ENCODE data around the gene TEX13B.

Gene TEX13B

GRCh38 chrX:107985033-107985432, 2.9 kb upstream of the TEX13B start:
- Histone ChIP-seq H3K18ac (ENCODE audit: low read length) (no peak overlapping the region), H3K9ac (ENCODE audit: low read length) (no peak overlapping the region), H2AK5ac (ENCODE audit: low read length) (no peak overlapping the region), H3K4me3 (ENCODE audit: low read depth, low read length) (no peak overlapping the region), H4K8ac (ENCODE audit: low read depth, low read length) (no peak overlapping the region), H3K36me3 (ENCODE audit: control insufficient read depth in 1 of 2, insufficient read depth in 2 of 2, low read length in 2 of 2) (no peaks in the 10 kb centered on the region), H4K91ac (ENCODE audit: low read depth, low read length) (no peak overlapping the region), H3K4me2 (ENCODE audit: low read length) (no peak overlapping the region), H2AFZ (ENCODE audit: insufficient read depth, low read length, poor library complexity) (no peak overlapping the region), H4K12ac (ENCODE audit: low read depth, low read length) (no peak overlapping the region), H2BK12ac (ENCODE audit: low read length) (no peak overlapping the region), H3K79me1 (ENCODE audit: low read length) (no peaks in the 10 kb centered on the region), H3K27ac (ENCODE audit: low read depth, low read length) (no peak overlapping the region), H3K23ac (ENCODE audit: low read length) (no peak overlapping the region), H2BK5ac (ENCODE audit: low read depth, low read length, poor library complexity) (no peak overlapping the region), H3K9me3 (ENCODE audit: insufficient read depth, low read depth, low read length) (no peaks in the 10 kb centered on the region), H3K4me1 (ENCODE audit: control insufficient read depth in 1 of 2, insufficient read depth in 2 of 2, low read length in 2 of 2) (no peaks in the 10 kb centered on the region), H2BK120ac (ENCODE audit: insufficient read depth, low read length, poor library complexity) (no peak overlapping the region), H3K79me2 (ENCODE audit: control insufficient read depth, insufficient read depth, low read length, poor library complexity) (no peaks in the 10 kb centered on the region), H3K14ac (ENCODE audit: low read length) (no peak overlapping the region), H3K4ac (ENCODE audit: low read depth, low read length) (no peak overlapping the region), H3K27me3 (ENCODE audit: insufficient read depth, low read length) (no peaks in the 10 kb centered on the region)
- no peak for DNase-seq
- WGBS (ENCODE audit: extremely low coverage, insufficient coverage, insufficient read length), result no CpG with 5 or more reads among the region's 2 CpGs

- Histone ChIP-seq H3K9me3 (ENCODE audit: insufficient read depth, low read depth, low read length) (no peaks in the 10 kb centered on the region), H2AFZ (ENCODE audit: insufficient read depth, low read length, poor library complexity) (no peak overlapping the region)
Measured at GRCh38 chrX:107979534-107979933, 2.6 kb downstream of the TEX13B start.

GRCh38 chrX:107978707-107979307, 3.4 kb downstream of the TEX13B start:
- H3K4me1 ChIP-seq (ENCODE audit: control insufficient read depth in 1 of 2, insufficient read depth in 2 of 2, low read length in 2 of 2), result no peaks in the 10 kb centered on the region
- no peak overlapping the region for H3K27ac ChIP-seq (ENCODE audit: low read depth, low read length)
- H2BK12ac ChIP-seq (ENCODE audit: low read length), result no peak overlapping the region
- no peak overlapping the region for H4K8ac ChIP-seq (ENCODE audit: low read depth, low read length)
- H3K4ac ChIP-seq (ENCODE audit: low read depth, low read length), result no peak overlapping the region
- no peak overlapping the region for H3K23ac ChIP-seq (ENCODE audit: low read length)
- no peak overlapping the region for H3K4me2 ChIP-seq (ENCODE audit: low read length)
- no peak overlapping the region for H2AK5ac ChIP-seq (ENCODE audit: low read length)
- no peak overlapping the region for H3K9ac ChIP-seq (ENCODE audit: low read length)
- no peak overlapping the region for H4K91ac ChIP-seq (ENCODE audit: low read depth, low read length)
- no peak overlapping the region for H3K14ac ChIP-seq (ENCODE audit: low read length)
- no peak overlapping the region for H4K12ac ChIP-seq (ENCODE audit: low read depth, low read length)
- no peaks in the 10 kb centered on the region for H3K27me3 ChIP-seq (ENCODE audit: insufficient read depth, low read length)
- no peaks in the 10 kb centered on the region for H3K9me3 ChIP-seq (ENCODE audit: insufficient read depth, low read depth, low read length)
- H3K4me3 ChIP-seq (ENCODE audit: low read depth, low read length), result no peak overlapping the region
- H3K36me3 ChIP-seq (ENCODE audit: control insufficient read depth in 1 of 2, insufficient read depth in 2 of 2, low read length in 2 of 2), result no peaks in the 10 kb centered on the region
- no peaks in the 10 kb centered on the region for H3K79me1 ChIP-seq (ENCODE audit: low read length)
- DNase-seq, result peak in 1 of 2 donors; percentile 41
- no peaks in the 10 kb centered on the region for H3K79me2 ChIP-seq (ENCODE audit: control insufficient read depth, insufficient read depth, low read length, poor library complexity)
- no peak overlapping the region for H2AFZ ChIP-seq (ENCODE audit: insufficient read depth, low read length, poor library complexity)
- H2BK5ac ChIP-seq (ENCODE audit: low read depth, low read length, poor library complexity), result no peak overlapping the region
- H2BK120ac ChIP-seq (ENCODE audit: insufficient read depth, low read length, poor library complexity), result no peak overlapping the region
- WGBS (ENCODE audit: extremely low coverage, insufficient coverage, insufficient read length), result no CpG with 5 or more reads among the region's 3 CpGs
- H3K18ac ChIP-seq (ENCODE audit: low read length), result no peak overlapping the region

More at GRCh38 chrX:107979534-107979933, 2.6 kb downstream of the TEX13B start:
- no peak overlapping the region for H4K91ac ChIP-seq (ENCODE audit: low read depth, low read length)
- H3K14ac ChIP-seq (ENCODE audit: low read length), result no peak overlapping the region
- no peak overlapping the region for H3K9ac ChIP-seq (ENCODE audit: low read length)
- H3K79me1 ChIP-seq (ENCODE audit: low read length), result no peaks in the 10 kb centered on the region
- no peaks in the 10 kb centered on the region for H3K27me3 ChIP-seq (ENCODE audit: insufficient read depth, low read length)
- H3K23ac ChIP-seq (ENCODE audit: low read length), result no peak overlapping the region
- H3K27ac ChIP-seq (ENCODE audit: low read depth, low read length), result no peak overlapping the region
- H2BK5ac ChIP-seq (ENCODE audit: low read depth, low read length, poor library complexity), result no peak overlapping the region
- no peak overlapping the region for H4K8ac ChIP-seq (ENCODE audit: low read depth, low read length)
- no peaks in the 10 kb centered on the region for H3K4me1 ChIP-seq (ENCODE audit: control insufficient read depth in 1 of 2, insufficient read depth in 2 of 2, low read length in 2 of 2)
- no peak overlapping the region for H3K4ac ChIP-seq (ENCODE audit: low read depth, low read length)
- no peaks in the 10 kb centered on the region for H3K79me2 ChIP-seq (ENCODE audit: control insufficient read depth, insufficient read depth, low read length, poor library complexity)
- no peaks in the 10 kb centered on the region for H3K36me3 ChIP-seq (ENCODE audit: control insufficient read depth in 1 of 2, insufficient read depth in 2 of 2, low read length in 2 of 2)
- no peak overlapping the region for H2BK12ac ChIP-seq (ENCODE audit: low read length)
- no peak overlapping the region for H3K4me3 ChIP-seq (ENCODE audit: low read depth, low read length)
- H2AK5ac ChIP-seq (ENCODE audit: low read length), result no peak overlapping the region
- H3K4me2 ChIP-seq (ENCODE audit: low read length), result no peak overlapping the region
- H4K12ac ChIP-seq (ENCODE audit: low read depth, low read length), result no peak overlapping the region
- H2BK120ac ChIP-seq (ENCODE audit: insufficient read depth, low read length, poor library complexity), result no peak overlapping the region
- DNase-seq, result no peak
- no peak overlapping the region for H3K18ac ChIP-seq (ENCODE audit: low read length)

- Histone ChIP-seq H3K79me2 (ENCODE audit: control insufficient read depth, insufficient read depth, low read length, poor library complexity) (no peaks in the 10 kb centered on the region), H3K27ac (ENCODE audit: low read depth, low read length) (no peak overlapping the region), H4K91ac (ENCODE audit: low read depth, low read length) (no peak overlapping the region), H3K23ac (ENCODE audit: low read length) (no peak overlapping the region), H3K36me3 (ENCODE audit: control insufficient read depth in 1 of 2, insufficient read depth in 2 of 2, low read length in 2 of 2) (no peaks in the 10 kb centered on the region), H3K4me2 (ENCODE audit: low read length) (no peak overlapping the region), H3K9ac (ENCODE audit: low read length) (no peak overlapping the region), H2AK5ac (ENCODE audit: low read length) (no peak overlapping the region), H2BK5ac (ENCODE audit: low read depth, low read length, poor library complexity) (no peak overlapping the region), H4K12ac (ENCODE audit: low read depth, low read length) (no peak overlapping the region), H3K4me1 (ENCODE audit: control insufficient read depth in 1 of 2, insufficient read depth in 2 of 2, low read length in 2 of 2) (no peaks in the 10 kb centered on the region), H3K18ac (ENCODE audit: low read length) (no peak overlapping the region), H3K14ac (ENCODE audit: low read length) (no peak overlapping the region), H2BK12ac (ENCODE audit: low read length) (no peak overlapping the region), H3K4me3 (ENCODE audit: low read depth, low read length) (no peak overlapping the region), H3K4ac (ENCODE audit: low read depth, low read length) (no peak overlapping the region), H2BK120ac (ENCODE audit: insufficient read depth, low read length, poor library complexity) (no peak overlapping the region), H3K27me3 (ENCODE audit: insufficient read depth, low read length) (no peaks in the 10 kb centered on the region), H4K8ac (ENCODE audit: low read depth, low read length) (no peak overlapping the region), H3K9me3 (ENCODE audit: insufficient read depth, low read depth, low read length) (no peaks in the 10 kb centered on the region), H2AFZ (ENCODE audit: insufficient read depth, low read length, poor library complexity) (no peak overlapping the region), H3K79me1 (ENCODE audit: low read length) (no peaks in the 10 kb centered on the region)
- WGBS (ENCODE audit: extremely low coverage, insufficient coverage, insufficient read length), result no CpG with 5 or more reads among the region's 4 CpGs
- no peak for DNase-seq
Measured at GRCh38 chrX:107978071-107978470, 4.1 kb downstream of the TEX13B start.

All from trophoblast cell (in vitro differentiated cells and primary cell).